IMR-90 (cell line): ENCODE data around the gene CFAP119.

ENCODE experiments used
- CEBPB ChIP-seq: IDR thresholded peaks from 2 replicates; pipeline ENCODE4 v1.6.1; 2012; ENCODE audit warnings: low read depth, low read length, improper control_type of control experiment
- CTCF ChIP-seq: conservative IDR thresholded peaks from 2 replicates; pipeline ENCODE4 v1.5.1; 2012; ENCODE audit warnings: mild to moderate bottlenecking, low read depth, low read length, improper control_type of control experiment
- ELK1 ChIP-seq: fragments of 150-350 bp; IDR thresholded peaks from 2 replicates; pipeline ENCODE4 v1.6.1; 2016; ENCODE audit warnings: low read depth, mild to moderate bottlenecking, low read length, moderate library complexity, borderline replicate concordance
- MAFK ChIP-seq: IDR thresholded peaks from 2 replicates; pipeline ENCODE4 v1.6.1; 2012; ENCODE audit warnings: low read depth, low read length, improper control_type of control experiment
- POLR2A ChIP-seq: IDR thresholded peaks from 2 replicates; pipeline ENCODE4 v1.6.1; 2012; ENCODE audit warnings: mild to moderate bottlenecking, low read depth, low read length
- SMC3 ChIP-seq: fragments of 150-350 bp; IDR thresholded peaks from 2 replicates; pipeline ENCODE4 v1.6.1; 2016; ENCODE audit warnings: low read depth, mild to moderate bottlenecking, antibody characterized with exemption, low read length, moderate library complexity

GRCh38 chr16:30745082-30745481, 16.8 kb downstream of the CFAP119 start:
- TF ChIP-seq POLR2A (no peak), CTCF (no peak), MAFK (no peak), ELK1 (no peak), CEBPB (no peak), SMC3 (no peak)
